ENCODE results near the gene ANKK1. TPM values are rescaled to one million over a fixed set of nuclear protein-coding genes. Genes with fewer than 3 reads are reported as not detected.

ANKK1 gene
- total RNA-seq, 1 donor from 2014 or later: 0.60 TPM

DNA sequence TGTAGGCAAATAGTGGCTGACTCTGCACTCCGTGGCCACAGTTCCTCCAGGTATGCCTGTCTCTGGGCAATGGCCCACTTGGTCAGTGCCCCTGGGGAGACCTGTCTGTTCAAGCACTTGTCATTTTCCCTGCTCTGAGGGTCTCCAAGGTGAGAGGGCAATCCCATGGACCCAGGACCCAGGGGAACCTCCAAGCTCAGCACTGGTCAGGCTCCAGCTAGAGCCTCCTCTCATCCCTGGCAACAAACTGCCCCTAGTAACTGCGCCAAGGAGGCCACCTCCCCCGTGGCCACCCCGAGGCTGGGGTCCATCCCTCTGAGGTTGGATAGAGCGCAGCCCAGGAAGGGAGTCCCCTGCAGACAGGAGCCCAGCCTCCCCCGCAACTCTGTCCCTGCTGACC is 713 bp upstream of the ANKK1 start:
- Mint-ChIP-seq H3K36me3 (ENCODE audit: low read depth) (no peaks in the 10 kb centered on the region), H3K27me3 (peaks cover 4% of the 10 kb centered on the region), H3K9me3 (no peaks in the 10 kb centered on the region), H3K4me3 (no peak overlapping the region), H3K4me1 (no peaks in the 10 kb centered on the region), H3K27ac (no peak overlapping the region)
- TF ChIP-seq, protein P1, sequence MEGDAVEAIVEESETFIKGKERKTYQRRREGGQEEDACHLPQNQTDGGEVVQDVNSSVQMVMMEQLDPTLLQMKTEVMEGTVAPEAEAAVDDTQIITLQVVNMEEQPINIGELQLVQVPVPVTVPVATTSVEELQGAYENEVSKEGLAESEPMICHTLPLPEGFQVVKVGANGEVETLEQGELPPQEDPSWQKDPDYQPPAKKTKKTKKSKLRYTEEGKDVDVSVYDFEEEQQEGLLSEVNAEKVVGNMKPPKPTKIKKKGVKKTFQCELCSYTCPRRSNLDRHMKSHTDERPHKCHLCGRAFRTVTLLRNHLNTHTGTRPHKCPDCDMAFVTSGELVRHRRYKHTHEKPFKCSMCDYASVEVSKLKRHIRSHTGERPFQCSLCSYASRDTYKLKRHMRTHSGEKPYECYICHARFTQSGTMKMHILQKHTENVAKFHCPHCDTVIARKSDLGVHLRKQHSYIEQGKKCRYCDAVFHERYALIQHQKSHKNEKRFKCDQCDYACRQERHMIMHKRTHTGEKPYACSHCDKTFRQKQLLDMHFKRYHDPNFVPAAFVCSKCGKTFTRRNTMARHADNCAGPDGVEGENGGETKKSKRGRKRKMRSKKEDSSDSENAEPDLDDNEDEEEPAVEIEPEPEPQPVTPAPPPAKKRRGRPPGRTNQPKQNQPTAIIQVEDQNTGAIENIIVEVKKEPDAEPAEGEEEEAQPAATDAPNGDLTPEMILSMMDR (IDR thresholded peaks at IDR 0.05): no peak
- ChIA-PET CTCF (no interaction called here), POLR2A (no interaction called here)
- no peak for ATAC-seq (ENCODE audit: low read depth)
- intact Hi-C loops (cut with micrococcal nuclease): no loop called here
- DNase-seq: no peak

- H3K9me3 Mint-ChIP-seq: no peaks in the 10 kb centered on the region
- no peak overlapping the region for H3K4me3 Mint-ChIP-seq
- no peaks in the 10 kb centered on the region for H3K4me1 Mint-ChIP-seq
- no peaks in the 10 kb centered on the region for H3K36me3 Mint-ChIP-seq (ENCODE audit: low read depth)
- intact Hi-C loops (cut with micrococcal nuclease): no loop called here
- H3K27ac Mint-ChIP-seq: no peak overlapping the region
- ATAC-seq (ENCODE audit: low read depth): no peak
- peaks cover 6% of the 10 kb centered on the region for H3K27me3 Mint-ChIP-seq
- ChIA-PET POLR2A (no interaction called here), CTCF (no interaction called here)
- TF ChIP-seq, protein P1 (IDR thresholded peaks at IDR 0.05): no peak
- no peak for DNase-seq
Observed at GRCh38 chr11:113389272-113389671, 1.7 kb downstream of the ANKK1 start.

- no peak for DNase-seq
- H3K27me3 Mint-ChIP-seq: peaks cover 2% of the 10 kb centered on the region
- ChIA-PET CTCF (no interaction called here), POLR2A (no interaction called here)
- TF ChIP-seq, protein P1 (IDR thresholded peaks at IDR 0.05): no peak
- intact Hi-C loops (cut with micrococcal nuclease): no loop called here
- no peak for ATAC-seq (ENCODE audit: low read depth)
- H3K4me3 Mint-ChIP-seq: no peak overlapping the region
- H3K27ac Mint-ChIP-seq: no peak overlapping the region
- H3K4me1 Mint-ChIP-seq: no peaks in the 10 kb centered on the region
- no peaks in the 10 kb centered on the region for H3K9me3 Mint-ChIP-seq
- no peaks in the 10 kb centered on the region for H3K36me3 Mint-ChIP-seq (ENCODE audit: low read depth)
Observed at GRCh38 chr11:113392236-113392921, 4.8 kb downstream of the ANKK1 start.

DNA sequence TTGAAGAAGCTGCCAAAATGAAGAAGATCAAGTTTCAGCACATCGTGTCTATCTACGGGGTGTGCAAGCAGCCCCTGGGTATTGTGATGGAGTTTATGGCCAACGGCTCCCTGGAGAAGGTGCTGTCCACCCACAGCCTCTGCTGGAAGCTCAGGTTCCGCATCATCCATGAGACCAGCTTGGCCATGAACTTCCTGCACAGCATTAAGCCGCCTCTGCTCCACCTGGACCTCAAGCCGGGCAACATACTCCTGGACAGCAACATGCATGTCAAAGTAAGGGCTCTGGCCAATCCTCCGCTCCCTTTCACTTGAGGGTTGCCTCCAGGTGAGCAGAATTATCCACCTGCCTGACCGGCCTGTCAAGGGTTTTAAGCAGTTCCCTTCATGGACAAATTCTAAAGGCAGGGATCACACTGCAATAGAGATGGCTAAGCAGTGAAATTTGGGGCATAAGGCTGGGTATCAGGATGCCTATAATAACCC is 6.0 kb downstream of the ANKK1 start:
- CTCF ChIA-PET: no interaction called here
- TF ChIP-seq, protein P1 (IDR thresholded peaks at IDR 0.05): no peak
- POLR2A ChIA-PET: interaction anchor here (0.6 kb wide), 1 partner anchor 8 kb away, joined by 3 read pairs; no protein-coding TSS in a partner anchor
- Mint-ChIP-seq H3K27ac (no peak overlapping the region), H3K4me1 (no peaks in the 10 kb centered on the region), H3K4me3 (no peak overlapping the region), H3K27me3 (peaks cover 2% of the 10 kb centered on the region), H3K36me3 (ENCODE audit: low read depth) (no peaks in the 10 kb centered on the region), H3K9me3 (no peaks in the 10 kb centered on the region)
- DNase-seq (no peak), ATAC-seq (ENCODE audit: low read depth) (no peak)
- intact Hi-C loops (cut with micrococcal nuclease): no loop called here

GRCh38 chr11:113394919-113395318 is 7.3 kb downstream of the ANKK1 start:
- H3K36me3 Mint-ChIP-seq (ENCODE audit: low read depth): no peaks in the 10 kb centered on the region
- ATAC-seq (ENCODE audit: low read depth) (no peak), DNase-seq (no peak)
- no peaks in the 10 kb centered on the region for H3K9me3 Mint-ChIP-seq
- H3K4me1 Mint-ChIP-seq: no peaks in the 10 kb centered on the region
- H3K27me3 Mint-ChIP-seq: peaks cover 2% of the 10 kb centered on the region
- ChIA-PET CTCF (no interaction called here), POLR2A (no interaction called here)
- intact Hi-C loops (cut with micrococcal nuclease): no loop called here
- no peak overlapping the region for H3K4me3 Mint-ChIP-seq
- H3K27ac Mint-ChIP-seq: no peak overlapping the region
- TF ChIP-seq, protein P1 (IDR thresholded peaks at IDR 0.05): no peak

Data from activated B cell treated with CpG ODN at 0.5 μM for 24 hours (primary cell).